BJ (cell line): ENCODE measurements around the gene TMEM178B. TPM values are rescaled to one million over a fixed set of nuclear protein-coding genes. Genes with fewer than 3 reads are reported as not detected.

Experiments
- CTCF ChIA-PET: fragments of 350-600 bp; formaldehyde crosslinking; extraction: SDS; loops from one replicate; lab custom pipeline; 2021; ENCODE audit warnings: antibody characterized with exemption, inconsistent platforms; lab: Yijun Ruan, JAX
- POLR2A ChIA-PET: fragments of 300-600 bp; sonication (Branson Sonifier 250); formaldehyde crosslinking; extraction: SDS; loops from one replicate; lab custom pipeline; 2021; ENCODE audit warnings: antibody characterized with exemption; lab: Charles Lee
- DNase-seq: peaks from one replicate; pipeline ENCODE4 v3.0.0-alpha.2; 2011; ENCODE audit warnings: low read depth
- H3K27me3 ChIP-seq: 2 replicates; pipeline ENCODE4 v1.6.0; 2011; ENCODE audit warnings: low read length; ENCODE audit not compliant: control insufficient read depth, insufficient read depth
- H3K36me3 ChIP-seq: 2 replicates; pipeline ENCODE4 v1.5.1; 2011; ENCODE audit warnings: low read length; ENCODE audit not compliant: control insufficient read depth, insufficient read depth
- H3K4me3 ChIP-seq: 2 replicates; pipeline ENCODE4 v1.5.1; 2011; ENCODE audit warnings: low read depth, mild to moderate bottlenecking, control low read depth, low read length
- CTCF ChIP-seq: IDR thresholded peaks from 2 replicates; pipeline ENCODE4 v1.5.1; 2011; ENCODE audit warnings: low read depth, mild to moderate bottlenecking, control low read depth, inconsistent platforms, low read length, moderate library complexity; ENCODE audit not compliant: insufficient read depth
- polyA plus RNA-seq: library from polyadenylated mRNA; depleted of rRNA; stranded (reverse); fragments of >200 nt; gene quantifications from 2 replicates; pipeline ENCODE4 v1.2.3, GENCODE V29; 2011

The TMEM178B gene
- polyA plus RNA-seq, 1 experiment: 0.43 TPM

- ChIA-PET CTCF (no interaction called here), POLR2A (no interaction called here)
- Histone ChIP-seq H3K4me3 (no peak overlapping the region), H3K27me3 (no peaks in the 10 kb centered on the region), H3K36me3 (no peaks in the 10 kb centered on the region)
- no peak for DNase-seq
- TF ChIP-seq CTCF: no peak
Measured at GRCh38 chr7:141342621-141343408, 269.0 kb downstream of the TMEM178B start.

- ChIA-PET CTCF (no interaction called here), POLR2A (no interaction called here)
- Histone ChIP-seq H3K36me3 (no peaks in the 10 kb centered on the region), H3K4me3 (no peak overlapping the region), H3K27me3 (no peaks in the 10 kb centered on the region)
- no peak for TF ChIP-seq CTCF
- DNase-seq: no peak
Measured at GRCh38 chr7:141344153-141344935, 270.5 kb downstream of the TMEM178B start.

GRCh38 chr7:141348728-141349127, 274.9 kb downstream of the TMEM178B start:
- Histone ChIP-seq H3K4me3 (no peak overlapping the region), H3K27me3 (no peaks in the 10 kb centered on the region), H3K36me3 (no peaks in the 10 kb centered on the region)
- ChIA-PET CTCF (interaction anchor here (1.0 kb wide), 1 partner anchor 301 kb away, joined by 3 read pairs; no protein-coding TSS in a partner anchor), POLR2A (no interaction called here)
- TF ChIP-seq CTCF: no peak
- no peak for DNase-seq

- DNase-seq: no peak
- ChIA-PET CTCF (interaction anchor here (1.0 kb wide), 1 partner anchor 301 kb away, joined by 3 read pairs; no protein-coding TSS in a partner anchor), POLR2A (no interaction called here)
- Histone ChIP-seq H3K36me3 (no peaks in the 10 kb centered on the region), H3K4me3 (no peak overlapping the region), H3K27me3 (no peaks in the 10 kb centered on the region)
- TF ChIP-seq CTCF: no peak
Measured at GRCh38 chr7:141349338-141349737, 275.5 kb downstream of the TMEM178B start.

- POLR2A ChIA-PET: no interaction called here
- Histone ChIP-seq H3K4me3 (no peak overlapping the region), H3K36me3 (no peaks in the 10 kb centered on the region), H3K27me3 (no peaks in the 10 kb centered on the region)
- CTCF ChIA-PET: no interaction called here
- no peak for TF ChIP-seq CTCF
- DNase-seq: no peak
Measured at GRCh38 chr7:141349804-141350203, 275.9 kb downstream of the TMEM178B start.
